ENCODE measurements around the gene POU6F1. TPM values are rescaled to one million over a fixed set of nuclear protein-coding genes. Genes with fewer than 3 reads are reported as not detected.

Gene POU6F1
- total and polyA plus RNA-seq, 10 of the 15 experiments (the other 5 are each of a cell fraction or from before 2014, with no cell fraction given): 0.26 to 4.2 (median 1.2) TPM

GRCh38 chr12:51225771-51226170 lies 7.9 kb upstream of the POU6F1 start (continued):
- no peak for TF ChIP-seq ZNF592 (IDR thresholded peaks at IDR 0.05)
- TF ChIP-seq ZSCAN29 (IDR thresholded peaks at IDR 0.05): no peak
- no peak for TF ChIP-seq RBBP5 (conservative IDR thresholded peaks at IDR 0.05)
- no peak for TF ChIP-seq RB1 (IDR thresholded peaks at IDR 0.05; ENCODE audit: borderline replicate concordance)
- no peak for TF ChIP-seq LARP7 (IDR thresholded peaks at IDR 0.05)

GRCh38 chr12:51225234-51225633 lies 7.4 kb upstream of the POU6F1 start:
- POLR2A ChIA-PET: no interaction called here
- BruUV-seq (replicated peaks): no TSS peak
- no peak overlapping the region for H2AFZ ChIP-seq (ENCODE audit: control insufficient read depth, low read depth, low read length)
- no peak overlapping the region for H3K4me3 ChIP-seq
- no peaks in the 10 kb centered on the region for H3K36me3 ChIP-seq (ENCODE audit: control insufficient read depth in 2 of 2, insufficient read depth in 2 of 2, low read length in 1 of 2)
- H4K20me1 ChIP-seq (ENCODE audit: control insufficient read depth, insufficient read depth): no peaks in the 10 kb centered on the region
- H3K9me3 ChIP-seq (replicated peaks; ENCODE audit: control insufficient read depth, insufficient read depth, low read length): no peaks in the 10 kb centered on the region
- no peaks in the 10 kb centered on the region for H3K27me3 ChIP-seq (replicated peaks in 1 of 2; ENCODE audit: control insufficient read depth in 2 of 2, insufficient read depth in 2 of 2, low read length in 1 of 2)
- SMC1A ChIA-PET (ENCODE audit: uncharacterized antibody, unreplicated experiment): no interaction called here
- no peak overlapping the region for H3K27ac ChIP-seq (ENCODE audit: control insufficient read depth, insufficient read depth)
- TF ChIP-seq BMI1 (IDR thresholded peaks at IDR 0.05; ENCODE audit: borderline replicate concordance) (no peak), SMC3 (IDR thresholded peaks at IDR 0.05; ENCODE audit: borderline replicate concordance, low read length) (no peak), FOXM1 (IDR thresholded peaks at IDR 0.05; ENCODE audit: low read depth, low read length) (no peak), ZNF622 (IDR thresholded peaks at IDR 0.05) (no peak), BHLHE40 (IDR thresholded peaks at IDR 0.05; ENCODE audit: borderline replicate concordance in 1 of 2, low read depth in 2 of 2, low read length in 1 of 2) (no peak), ZBED1 (IDR thresholded peaks at IDR 0.05; ENCODE audit: borderline replicate concordance) (no peak)
- TF ChIP-seq, protein P1, sequence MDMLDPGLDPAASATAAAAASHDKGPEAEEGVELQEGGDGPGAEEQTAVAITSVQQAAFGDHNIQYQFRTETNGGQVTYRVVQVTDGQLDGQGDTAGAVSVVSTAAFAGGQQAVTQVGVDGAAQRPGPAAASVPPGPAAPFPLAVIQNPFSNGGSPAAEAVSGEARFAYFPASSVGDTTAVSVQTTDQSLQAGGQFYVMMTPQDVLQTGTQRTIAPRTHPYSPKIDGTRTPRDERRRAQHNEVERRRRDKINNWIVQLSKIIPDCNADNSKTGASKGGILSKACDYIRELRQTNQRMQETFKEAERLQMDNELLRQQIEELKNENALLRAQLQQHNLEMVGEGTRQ (IDR thresholded peaks at IDR 0.05; ENCODE audit: borderline replicate concordance, low read depth, low read length): no peak
- FAIRE-seq (no peak), ATAC-seq (no peak), DNase-seq (ENCODE audit: low read depth, low spot score) (no peak)
- WGBS (ENCODE audit: insufficient coverage, insufficient replicate concordance, low lambda C conversion rate, missing lambda C conversion rate): 93% methylated on average over 4 of the region's 4 CpGs
- in situ Hi-C loops (cut with MboI) (no loop called here), intact Hi-C loops (cut with micrococcal nuclease; ENCODE audit: unreplicated experiment) (no loop called here)
- no peaks in the 10 kb centered on the region for H3K4me1 ChIP-seq (ENCODE audit: control insufficient read depth, insufficient read depth, low read length)
- CTCF ChIA-PET: no interaction called here
- no peak overlapping the region for H3K9ac ChIP-seq (ENCODE audit: control insufficient read depth, insufficient read depth, low read length)
- no peak overlapping the region for H3K4me2 ChIP-seq (ENCODE audit: control insufficient read depth, insufficient read depth)
- RAD21 ChIA-PET (ENCODE audit: unreplicated experiment): no interaction called here
- no peaks in the 10 kb centered on the region for H3K79me2 ChIP-seq (ENCODE audit: control insufficient read depth, insufficient read depth, low read length)
